Skeletal muscle satellite cell (primary cell): ENCODE data around the gene CMSS1. TPM values are rescaled to one million over a fixed set of nuclear protein-coding genes. Genes with fewer than 3 reads are reported as not detected.

Experiments used
- H3K27me3 ChIP-seq: 2 replicates; pipeline ENCODE4 v1.7.0; 2013; ENCODE audit warnings: low read length; ENCODE audit not compliant: control insufficient read depth, insufficient read depth
- H3K36me3 ChIP-seq: 2 replicates; pipeline ENCODE4 v1.7.0; 2013; ENCODE audit warnings: mild to moderate bottlenecking, control low read depth, low read length; ENCODE audit not compliant: insufficient read depth
- H3K4me1 ChIP-seq: 2 replicates; pipeline ENCODE4 v1.7.0; 2013; ENCODE audit warnings: low read length; ENCODE audit not compliant: control insufficient read depth, insufficient read depth
- H3K4me2 ChIP-seq: 2 replicates; pipeline ENCODE4 v1.7.0; 2013; ENCODE audit warnings: mild to moderate bottlenecking, low read length
- H3K4me3 ChIP-seq: 2 replicates; pipeline ENCODE4 v1.7.0; 2013; ENCODE audit warnings: low read length
- H3K9ac ChIP-seq: 2 replicates; pipeline ENCODE4 v1.7.0; 2013; ENCODE audit warnings: mild to moderate bottlenecking, low read depth, low read length, moderate library complexity
- H3K9me3 ChIP-seq: replicated peaks from 2 replicates; pipeline ENCODE4 v1.7.0; 2013; ENCODE audit warnings: mild to moderate bottlenecking, control low read depth, low read length
- total RNA-seq: library from RNA; depleted of rRNA; stranded (reverse); fragments of >200 nt; gene quantifications from 2 replicates; pipeline ENCODE4 v1.2.3, GENCODE V29; 2012; rRNA removed

CMSS1 gene
- 22.1 and 23.8 TPM in 2 replicates for total RNA-seq

- Histone ChIP-seq H3K9ac (peak within 1 kb of the TSS; percentile 86), H3K4me1 (peaks cover 16% of the 10 kb centered on the region), H3K4me3 (peak within 1 kb of the TSS; percentile 83), H3K4me2 (peak within 1 kb of the TSS; percentile 83), H3K27me3 (no peaks in the 10 kb centered on the region), H3K36me3 (no peaks in the 10 kb centered on the region), H3K9me3 (no peaks in the 10 kb centered on the region)
These were observed at the start of gene CMSS1 for GRCh38 chr3:99817437-99818240. CMSS1 (plus strand) TSS chr3:99817862.

GRCh38 chr3:99768126-99768525 lies 49.5 kb upstream of the CMSS1 start:
- Histone ChIP-seq H3K4me3 (no peak overlapping the region), H3K4me2 (no peak overlapping the region), H3K9me3 (no peaks in the 10 kb centered on the region), H3K36me3 (peaks cover 31% of the 10 kb centered on the region), H3K27me3 (no peaks in the 10 kb centered on the region), H3K4me1 (peaks cover 40% of the 10 kb centered on the region), H3K9ac (no peak overlapping the region)

GRCh38 chr3:99768808-99769501 lies 48.7 kb upstream of the CMSS1 start:
- Histone ChIP-seq H3K4me1 (peaks cover 40% of the 10 kb centered on the region), H3K36me3 (peaks cover 23% of the 10 kb centered on the region), H3K4me2 (no peak overlapping the region), H3K9ac (no peak overlapping the region), H3K9me3 (no peaks in the 10 kb centered on the region), H3K27me3 (no peaks in the 10 kb centered on the region), H3K4me3 (no peak overlapping the region)

GRCh38 chr3:99772171-99772570 lies 45.5 kb upstream of the CMSS1 start:
- no peak overlapping the region for H3K4me3 ChIP-seq
- H3K9ac ChIP-seq, result no peak overlapping the region
- no peak overlapping the region for H3K4me2 ChIP-seq
- H3K9me3 ChIP-seq, result no peaks in the 10 kb centered on the region
- H3K27me3 ChIP-seq, result no peaks in the 10 kb centered on the region
- H3K4me1 ChIP-seq, result peaks cover 49% of the 10 kb centered on the region
- H3K36me3 ChIP-seq, result peaks cover 36% of the 10 kb centered on the region

GRCh38 chr3:99772671-99773070 lies 45.0 kb upstream of the CMSS1 start:
- Histone ChIP-seq H3K9me3 (no peaks in the 10 kb centered on the region), H3K36me3 (peaks cover 34% of the 10 kb centered on the region), H3K9ac (no peak overlapping the region), H3K27me3 (no peaks in the 10 kb centered on the region), H3K4me2 (no peak overlapping the region), H3K4me3 (no peak overlapping the region), H3K4me1 (peaks cover 49% of the 10 kb centered on the region)

GRCh38 chr3:99774467-99774866 lies 43.2 kb upstream of the CMSS1 start:
- Histone ChIP-seq H3K27me3 (no peaks in the 10 kb centered on the region), H3K4me2 (no peak overlapping the region), H3K4me3 (no peak overlapping the region), H3K9ac (no peak overlapping the region), H3K9me3 (no peaks in the 10 kb centered on the region), H3K36me3 (peaks cover 21% of the 10 kb centered on the region), H3K4me1 (peaks cover 39% of the 10 kb centered on the region)

- H3K36me3 ChIP-seq, result peaks cover 29% of the 10 kb centered on the region
- H3K4me2 ChIP-seq, result no peak overlapping the region
- no peak overlapping the region for H3K4me3 ChIP-seq
- H3K9me3 ChIP-seq, result no peaks in the 10 kb centered on the region
- H3K9ac ChIP-seq, result no peak overlapping the region
- peaks cover 56% of the 10 kb centered on the region for H3K4me1 ChIP-seq
- H3K27me3 ChIP-seq, result no peaks in the 10 kb centered on the region
These were observed 41.0 kb upstream of the CMSS1 start for GRCh38 chr3:99776516-99777209.

GRCh38 chr3:99777210-99777549 lies 40.5 kb upstream of the CMSS1 start:
- Histone ChIP-seq H3K4me2 (no peak overlapping the region), H3K4me3 (no peak overlapping the region), H3K27me3 (no peaks in the 10 kb centered on the region), H3K36me3 (peaks cover 28% of the 10 kb centered on the region), H3K9me3 (no peaks in the 10 kb centered on the region), H3K4me1 (peaks cover 61% of the 10 kb centered on the region), H3K9ac (no peak overlapping the region)

GRCh38 chr3:99777708-99778107 lies 40.0 kb upstream of the CMSS1 start:
- no peak overlapping the region for H3K4me3 ChIP-seq
- peaks cover 28% of the 10 kb centered on the region for H3K36me3 ChIP-seq
- no peak overlapping the region for H3K9ac ChIP-seq
- peaks cover 65% of the 10 kb centered on the region for H3K4me1 ChIP-seq
- H3K4me2 ChIP-seq, result no peak overlapping the region
- H3K27me3 ChIP-seq, result no peaks in the 10 kb centered on the region
- H3K9me3 ChIP-seq, result no peaks in the 10 kb centered on the region

- H3K9ac ChIP-seq, result peak overlapping the region; percentile 5
- peaks cover 72% of the 10 kb centered on the region for H3K4me1 ChIP-seq
- H3K36me3 ChIP-seq, result peaks cover 41% of the 10 kb centered on the region
- H3K9me3 ChIP-seq, result no peaks in the 10 kb centered on the region
- H3K4me2 ChIP-seq, result no peak overlapping the region
- no peak overlapping the region for H3K4me3 ChIP-seq
- no peaks in the 10 kb centered on the region for H3K27me3 ChIP-seq
These were observed 36.9 kb upstream of the CMSS1 start for GRCh38 chr3:99780749-99781148.

GRCh38 chr3:99781761-99782160 lies 35.9 kb upstream of the CMSS1 start:
- H3K36me3 ChIP-seq, result peaks cover 43% of the 10 kb centered on the region
- H3K27me3 ChIP-seq, result no peaks in the 10 kb centered on the region
- no peak overlapping the region for H3K4me2 ChIP-seq
- H3K4me1 ChIP-seq, result peaks cover 69% of the 10 kb centered on the region
- no peaks in the 10 kb centered on the region for H3K9me3 ChIP-seq
- H3K4me3 ChIP-seq, result no peak overlapping the region
- H3K9ac ChIP-seq, result peak overlapping the region; percentile 63
